GM19099 (cell line): ENCODE results near the gene HSD17B4.

ENCODE experiments used
- POLR2A ChIP-seq: IDR thresholded peaks from 3 replicates; pipeline ENCODE4 v1.6.1; 2011; ENCODE audit warnings: low read depth; ENCODE audit not compliant: insufficient read length; ENCODE audit errors: extremely low read depth

Gene HSD17B4

DNA sequence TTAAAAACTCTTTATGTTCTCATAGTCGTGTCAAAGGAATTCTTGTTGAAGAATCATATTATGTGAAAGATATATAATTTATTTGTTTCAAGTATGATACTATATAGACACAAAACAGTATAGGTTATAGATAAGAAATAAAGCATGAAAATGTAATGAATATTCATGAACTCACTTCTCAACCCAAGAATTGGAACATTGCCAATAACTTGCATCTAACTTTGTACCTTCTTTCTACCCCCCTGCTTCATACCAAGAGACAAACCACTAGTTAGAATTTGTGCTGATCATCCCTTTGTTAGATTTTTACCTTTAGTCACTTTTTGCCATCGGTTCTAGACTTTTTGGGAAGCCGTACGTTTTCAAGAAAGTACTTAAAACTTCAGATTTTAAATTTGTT lies 32.6 kb downstream of the HSD17B4 start:
- TF ChIP-seq POLR2A = no peak

DNA sequence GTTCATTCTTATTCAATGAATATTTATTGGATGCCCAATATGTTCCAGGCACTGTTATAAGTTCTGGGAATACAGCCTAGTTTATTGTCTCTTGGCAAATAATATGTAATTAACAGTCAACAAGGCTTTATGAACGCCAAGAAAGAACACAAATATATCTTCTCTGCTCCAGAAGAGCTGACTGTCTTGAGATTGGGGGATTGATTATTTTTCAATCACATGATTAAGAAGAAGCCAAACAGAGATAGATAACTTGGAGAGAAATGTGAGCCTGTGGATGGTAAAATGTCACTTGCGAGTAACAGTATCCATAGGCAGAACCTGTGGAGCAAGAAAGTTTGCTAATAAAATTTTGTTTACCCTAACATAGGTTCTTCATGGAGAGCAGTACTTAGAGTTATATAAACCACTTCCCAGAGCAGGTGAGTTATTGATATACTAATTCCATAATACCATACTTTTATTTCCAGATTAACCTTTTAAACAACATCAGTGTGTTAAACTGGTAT lies 49.4 kb downstream of the HSD17B4 start:
- TF ChIP-seq POLR2A = no peak

DNA sequence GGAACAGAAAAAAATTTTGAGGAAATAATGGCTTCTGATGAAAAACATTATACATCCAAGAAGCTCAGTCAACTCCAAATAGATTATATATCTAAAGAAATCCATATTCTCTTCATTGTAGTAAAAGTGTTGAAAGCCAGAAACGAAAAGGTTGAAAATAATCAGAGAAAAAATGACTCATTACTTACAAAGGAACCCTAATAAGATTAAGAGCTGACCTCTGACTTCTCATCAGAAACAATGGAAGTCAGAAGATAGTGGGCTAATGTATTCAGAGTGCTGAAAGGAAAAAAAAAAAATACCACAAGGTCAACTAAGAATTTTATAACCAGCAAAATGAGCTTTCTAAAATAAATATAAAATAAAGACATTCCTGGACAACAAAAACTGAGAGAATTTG lies 60.0 kb downstream of the HSD17B4 start:
- no peak for TF ChIP-seq POLR2A

DNA sequence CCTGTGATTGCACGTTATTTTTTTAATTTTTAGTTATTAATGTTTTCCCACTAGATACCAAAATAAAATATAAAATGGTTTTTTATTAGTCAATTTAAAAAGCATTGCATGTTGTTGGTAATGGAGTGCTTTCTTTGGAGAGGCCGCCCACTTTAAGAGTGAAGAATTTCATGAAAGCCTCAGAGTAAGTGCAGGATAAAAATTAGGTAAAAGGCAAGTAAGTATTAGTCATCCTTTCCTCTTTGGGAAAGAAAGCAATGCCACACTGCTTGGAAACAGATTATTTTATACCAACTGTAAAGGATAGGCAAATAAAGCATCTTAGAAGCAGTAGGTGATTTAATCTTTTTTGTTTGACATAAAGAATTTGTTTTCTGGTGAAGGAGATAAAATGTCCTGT lies 62.9 kb downstream of the HSD17B4 start:
- no peak for TF ChIP-seq POLR2A

DNA sequence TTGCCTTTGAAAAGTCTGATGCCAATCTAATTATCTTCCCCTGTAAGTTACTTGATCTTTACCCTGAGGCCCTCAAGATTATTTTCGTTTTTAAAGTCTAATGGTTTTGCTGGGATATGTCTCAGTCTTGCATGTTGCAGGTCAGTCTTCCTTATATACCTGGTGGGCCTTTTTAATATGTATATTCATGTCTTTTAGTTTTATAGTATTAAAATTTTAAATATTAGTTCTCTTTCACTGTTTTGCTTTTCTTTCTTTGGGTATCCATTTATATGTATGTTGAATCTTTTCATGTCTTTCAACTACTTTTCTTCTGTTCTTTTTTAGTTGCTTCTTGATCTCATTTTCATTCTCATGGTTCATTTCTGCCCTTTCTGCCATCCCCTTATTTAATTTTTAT lies 68.9 kb downstream of the HSD17B4 start:
- TF ChIP-seq POLR2A = no peak

DNA sequence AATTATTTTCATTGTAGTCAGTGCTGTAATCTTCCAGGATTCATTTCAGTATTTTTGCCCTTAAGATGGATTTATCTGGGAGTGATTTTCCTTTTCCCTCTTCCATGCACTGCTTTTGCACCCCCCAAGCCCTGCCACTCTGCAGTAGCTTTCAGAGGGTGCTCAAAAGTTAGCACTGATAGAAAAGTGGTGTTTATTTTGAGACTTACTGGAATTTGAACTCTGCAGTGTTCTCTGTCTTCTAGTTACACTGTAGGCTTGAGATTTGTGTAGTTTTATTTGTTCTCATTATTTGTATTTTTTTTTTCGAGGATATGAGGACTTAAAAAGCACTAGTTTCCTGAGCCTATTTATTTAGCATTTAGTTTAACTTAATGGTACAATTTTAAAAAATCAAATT lies 70.5 kb downstream of the HSD17B4 start:
- no peak for TF ChIP-seq POLR2A

DNA sequence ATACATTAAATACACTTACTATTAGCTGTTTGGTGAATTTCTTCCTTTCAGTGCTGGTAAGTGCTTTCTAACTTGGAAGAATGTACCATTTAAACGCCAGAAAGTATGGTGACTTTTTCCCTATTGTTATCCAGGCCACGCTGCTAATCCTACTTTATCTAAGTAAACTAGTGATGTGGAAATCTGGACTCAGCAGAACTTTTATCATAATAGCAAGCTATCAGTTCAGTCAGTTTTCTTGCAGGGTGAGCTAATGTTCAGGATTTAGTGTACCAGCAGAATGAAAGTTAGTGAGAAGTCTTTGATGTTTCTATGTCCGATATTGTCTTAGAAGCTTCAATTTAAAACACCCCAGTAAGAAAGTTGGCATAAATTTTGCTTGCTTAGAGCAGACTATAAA lies 72.2 kb downstream of the HSD17B4 start:
- TF ChIP-seq POLR2A = no peak

DNA sequence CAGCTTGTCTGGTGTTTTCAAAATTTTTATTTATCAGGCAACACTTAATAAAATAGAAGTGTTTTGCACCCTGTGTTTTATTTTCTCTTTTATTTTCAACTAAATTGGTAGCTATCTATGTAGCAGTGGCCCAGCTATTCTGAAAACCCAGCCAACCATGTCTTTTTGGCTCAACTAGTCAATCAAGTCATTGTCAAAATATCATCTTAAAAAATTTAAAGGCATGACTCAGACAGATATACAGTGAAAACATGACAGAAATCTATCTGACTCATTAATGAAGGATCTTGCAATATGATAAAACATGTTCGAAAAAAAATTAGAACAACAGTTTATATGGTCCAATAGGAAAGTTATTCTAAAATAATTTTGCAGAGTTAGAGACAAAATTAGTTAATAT lies 75.1 kb downstream of the HSD17B4 start:
- no peak for TF ChIP-seq POLR2A

DNA sequence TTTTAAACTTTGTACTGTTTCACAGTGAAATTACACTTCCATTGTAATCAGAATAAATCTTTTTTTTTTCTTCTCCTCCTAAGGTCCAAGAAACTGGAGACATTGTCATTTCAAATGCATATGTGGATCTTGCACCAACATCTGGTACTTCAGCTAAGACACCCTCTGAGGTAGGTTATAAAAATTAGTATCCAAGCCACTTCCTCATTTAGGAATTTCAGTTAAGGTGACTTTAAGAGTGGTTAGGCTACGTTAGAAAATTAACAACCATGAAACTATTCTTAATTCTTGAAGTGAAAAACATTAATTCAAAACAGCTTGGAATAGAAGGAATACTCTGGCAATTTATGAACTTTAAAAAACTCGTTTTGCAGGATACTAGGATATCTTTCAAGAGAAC lies 77.5 kb downstream of the HSD17B4 start:
- no peak for TF ChIP-seq POLR2A

DNA sequence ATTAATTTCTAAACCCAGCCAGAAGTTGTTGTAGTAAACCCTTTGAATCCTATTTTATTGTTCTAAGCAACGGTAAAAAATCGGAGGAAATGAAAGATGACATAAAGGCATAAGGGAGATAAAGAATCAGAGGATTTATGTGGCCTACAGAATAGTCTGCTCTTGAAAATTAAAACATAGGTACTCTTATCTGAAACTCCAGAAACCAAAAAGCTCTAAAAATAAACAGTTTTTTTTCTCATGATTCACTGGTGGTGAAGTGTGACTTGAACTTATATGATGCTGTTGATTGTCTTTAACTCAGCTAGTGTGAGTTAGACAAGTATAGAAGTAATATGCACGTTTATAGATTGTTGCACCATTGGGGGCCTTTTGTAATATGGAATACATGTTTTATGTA lies 80.3 kb downstream of the HSD17B4 start:
- TF ChIP-seq POLR2A = no peak

DNA sequence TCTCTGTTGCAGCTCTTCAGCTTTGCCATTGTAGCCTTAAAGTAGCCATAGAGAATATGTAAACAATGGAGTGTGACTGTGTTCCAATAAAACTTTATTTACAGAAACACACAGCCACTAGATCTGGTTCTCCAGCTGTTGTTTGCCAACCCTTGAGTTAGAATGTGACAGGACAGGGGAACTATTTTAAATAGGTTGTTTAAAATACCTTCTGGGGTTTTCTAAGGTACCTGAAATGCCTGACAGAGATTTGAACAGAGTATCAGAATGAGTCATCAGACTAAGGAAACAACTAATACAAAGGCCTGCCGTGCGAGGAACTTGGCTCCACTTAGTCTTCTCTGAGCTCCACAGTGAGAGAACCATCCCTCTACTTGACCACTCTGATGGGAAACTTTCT lies 85.4 kb downstream of the HSD17B4 start:
- no peak for TF ChIP-seq POLR2A

DNA sequence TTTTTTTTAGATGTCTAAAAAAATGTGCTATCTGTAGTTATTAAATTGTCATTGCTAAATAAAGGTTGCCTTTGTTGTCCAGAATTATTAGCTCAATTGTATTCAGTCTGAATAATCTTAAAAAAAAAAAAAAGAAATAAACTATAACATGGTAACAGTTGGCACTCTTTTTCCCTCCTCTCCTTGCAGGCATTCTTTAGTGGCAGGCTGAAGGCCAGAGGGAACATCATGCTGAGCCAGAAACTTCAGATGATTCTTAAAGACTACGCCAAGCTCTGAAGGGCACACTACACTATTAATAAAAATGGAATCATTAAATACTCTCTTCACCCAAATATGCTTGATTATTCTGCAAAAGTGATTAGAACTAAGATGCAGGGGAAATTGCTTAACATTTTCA lies 89.4 kb downstream of the HSD17B4 start:
- no peak for TF ChIP-seq POLR2A

DNA sequence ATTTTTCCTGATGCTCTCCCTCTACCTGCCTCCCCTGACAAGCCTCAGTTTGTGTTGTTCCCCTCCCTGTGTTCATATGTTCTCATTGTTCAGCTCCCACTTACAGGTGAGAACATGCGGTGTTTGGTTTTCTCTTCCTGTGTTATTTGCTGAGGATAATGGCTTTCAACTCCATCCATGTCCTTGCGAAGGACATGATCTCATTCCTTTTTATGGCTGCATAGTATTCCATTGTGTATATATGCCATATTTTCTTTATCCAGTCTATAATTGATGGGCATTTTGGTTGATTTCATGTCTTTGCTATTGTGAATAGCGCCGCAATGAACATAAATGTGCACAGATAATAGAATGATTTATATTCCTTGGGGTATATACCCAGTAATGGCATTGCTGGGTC lies 99.5 kb downstream of the HSD17B4 start:
- TF ChIP-seq POLR2A = no peak

DNA sequence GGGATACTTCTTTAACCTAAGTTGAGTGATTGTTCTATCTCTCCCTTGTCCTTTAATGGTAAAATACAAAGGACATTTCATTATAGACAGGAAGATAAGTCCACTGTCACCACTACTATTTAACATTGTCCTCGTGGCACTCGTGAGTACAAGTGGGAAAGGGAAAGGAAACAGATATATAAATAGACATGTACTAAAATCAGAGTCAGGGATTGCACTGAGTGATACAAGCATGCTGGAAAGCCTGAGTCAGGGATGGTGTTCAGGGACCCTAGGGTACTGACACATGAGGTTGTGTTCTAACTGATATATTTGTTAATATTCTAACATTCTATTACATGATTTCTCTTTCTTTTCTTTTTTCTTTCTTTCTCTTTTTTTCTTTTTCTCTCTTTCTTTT lies 102.3 kb downstream of the HSD17B4 start:
- TF ChIP-seq POLR2A = no peak

DNA sequence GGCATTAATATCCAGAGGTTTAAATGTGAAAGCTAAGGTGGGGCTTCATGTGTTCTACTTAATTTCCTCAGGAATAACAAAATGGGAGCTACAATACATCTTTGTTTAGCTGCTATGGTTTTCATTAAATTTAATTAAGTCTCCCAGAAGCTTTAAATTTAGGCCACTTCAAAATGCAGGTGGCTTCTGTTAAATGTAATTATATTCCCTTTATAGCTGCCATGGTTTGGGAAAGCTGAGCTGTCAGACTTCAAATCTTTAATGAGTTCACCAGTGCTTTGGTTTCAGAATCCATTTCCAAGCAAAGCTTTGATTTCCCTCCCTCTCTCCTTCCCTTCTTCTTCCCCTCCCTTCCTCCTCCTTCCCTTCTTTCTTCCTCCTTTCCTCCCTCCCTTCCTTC lies 118.6 kb downstream of the HSD17B4 start:
- TF ChIP-seq POLR2A = no peak

DNA sequence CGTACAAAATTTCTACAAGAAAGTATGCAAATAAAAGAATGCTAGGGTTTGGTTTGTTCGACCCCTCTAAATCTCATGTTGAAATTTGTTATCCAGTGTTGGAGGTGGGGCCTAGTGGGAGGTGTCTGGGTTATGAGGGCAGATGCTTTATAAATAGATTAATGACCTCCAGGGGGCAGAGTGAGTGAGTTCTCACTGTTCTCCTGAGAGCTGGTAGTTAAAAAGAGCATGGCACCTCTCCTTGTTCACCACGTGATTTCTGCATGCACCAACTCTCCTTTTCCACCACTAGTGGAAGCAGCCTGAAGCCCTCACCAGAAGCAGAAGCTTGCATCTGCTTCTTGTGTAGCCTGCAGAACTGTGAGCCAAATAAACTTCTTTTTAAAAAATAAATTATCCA lies 126.6 kb downstream of the HSD17B4 start:
- no peak for TF ChIP-seq POLR2A

DNA sequence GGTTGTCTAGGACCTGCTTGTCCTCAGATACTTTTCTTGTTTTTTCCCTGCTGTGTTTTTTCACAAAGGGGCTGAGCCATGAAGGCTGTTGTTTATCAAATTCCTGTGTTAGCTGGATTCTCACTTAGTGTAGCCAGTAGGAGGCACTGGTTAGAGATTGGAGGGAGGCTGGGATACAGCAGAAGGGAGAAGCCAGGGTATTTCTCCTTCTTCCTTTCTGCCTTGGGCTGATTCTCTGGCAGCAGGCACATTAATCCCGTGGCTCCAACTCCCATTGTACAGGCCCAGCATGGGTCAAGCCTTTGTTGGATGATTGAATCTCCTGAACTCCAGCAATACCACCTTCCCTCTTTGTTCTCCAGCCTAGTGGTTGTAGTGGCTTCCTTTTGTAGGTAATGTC lies 130.7 kb downstream of the HSD17B4 start:
- no peak for TF ChIP-seq POLR2A

DNA sequence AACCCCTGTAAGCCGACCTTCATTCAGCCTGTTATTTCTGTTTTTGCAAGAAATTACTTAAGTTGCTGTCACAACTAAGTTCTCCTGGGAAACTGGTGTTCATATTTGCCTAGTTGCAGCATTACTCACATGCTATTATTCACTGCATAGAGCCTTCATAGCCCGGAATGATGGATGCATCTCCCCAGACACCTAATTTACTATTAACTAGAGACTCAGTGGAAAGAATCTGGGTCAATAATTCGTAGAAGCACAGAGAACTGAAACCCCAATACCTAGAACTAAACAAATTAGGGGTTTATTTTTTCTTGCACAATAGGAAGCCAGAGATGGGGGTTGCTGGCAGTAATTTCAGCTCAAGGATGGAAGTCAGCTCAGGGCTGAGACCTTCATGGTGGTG lies 131.4 kb downstream of the HSD17B4 start:
- TF ChIP-seq POLR2A = no peak
